GM12872 (cell line): ENCODE results near the gene ANKS3.

ENCODE experiments used
- TF ChIP-seq, protein P1 (sequence below): IDR thresholded peaks from 3 replicates; pipeline ENCODE4 v1.5.1; 2011; ENCODE audit warnings: low read depth, mild to moderate bottlenecking, low read length, moderate library complexity; ENCODE audit not compliant: insufficient read depth

The ANKS3 gene

DNA sequence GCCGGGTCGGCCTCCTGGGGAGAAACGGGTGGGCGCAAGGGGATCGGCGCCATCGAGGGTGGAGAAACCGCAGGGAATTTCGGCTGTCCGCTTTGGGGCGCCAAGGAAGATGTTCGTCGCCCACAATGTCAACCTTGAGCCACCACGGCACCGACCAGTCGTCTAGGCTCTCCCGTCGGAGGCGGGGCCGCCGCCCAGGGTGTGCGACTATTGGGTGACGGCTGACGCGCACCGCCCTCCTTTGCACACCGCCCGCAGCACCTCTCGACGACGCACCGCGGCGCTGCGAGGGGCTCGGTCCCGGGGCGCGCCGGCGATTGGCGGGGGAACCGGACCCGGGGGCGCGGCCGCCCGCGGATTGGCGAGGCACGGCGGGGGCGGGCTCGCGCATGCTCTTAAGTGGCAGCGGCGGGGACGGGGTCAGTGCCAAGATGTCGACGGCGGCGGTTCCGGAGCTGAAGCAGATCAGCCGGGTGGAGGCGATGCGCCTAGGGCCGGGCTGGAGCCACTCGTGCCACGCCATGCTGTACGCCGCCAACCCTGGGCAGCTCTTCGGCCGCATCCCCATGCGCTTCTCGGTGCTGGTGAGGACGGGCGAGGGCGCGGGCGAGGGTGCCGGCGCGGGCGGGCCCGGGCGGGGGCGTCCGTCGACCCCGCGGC is 40.6 kb downstream of the ANKS3 start, which contains the start of gene NUDT16L1:
TSS of gene NUDT16L1 (plus strand) at position 267 of the 660 bp plus-strand sequence. CDS start at position 432, 165 bp downstream.
- TF ChIP-seq, protein P1, sequence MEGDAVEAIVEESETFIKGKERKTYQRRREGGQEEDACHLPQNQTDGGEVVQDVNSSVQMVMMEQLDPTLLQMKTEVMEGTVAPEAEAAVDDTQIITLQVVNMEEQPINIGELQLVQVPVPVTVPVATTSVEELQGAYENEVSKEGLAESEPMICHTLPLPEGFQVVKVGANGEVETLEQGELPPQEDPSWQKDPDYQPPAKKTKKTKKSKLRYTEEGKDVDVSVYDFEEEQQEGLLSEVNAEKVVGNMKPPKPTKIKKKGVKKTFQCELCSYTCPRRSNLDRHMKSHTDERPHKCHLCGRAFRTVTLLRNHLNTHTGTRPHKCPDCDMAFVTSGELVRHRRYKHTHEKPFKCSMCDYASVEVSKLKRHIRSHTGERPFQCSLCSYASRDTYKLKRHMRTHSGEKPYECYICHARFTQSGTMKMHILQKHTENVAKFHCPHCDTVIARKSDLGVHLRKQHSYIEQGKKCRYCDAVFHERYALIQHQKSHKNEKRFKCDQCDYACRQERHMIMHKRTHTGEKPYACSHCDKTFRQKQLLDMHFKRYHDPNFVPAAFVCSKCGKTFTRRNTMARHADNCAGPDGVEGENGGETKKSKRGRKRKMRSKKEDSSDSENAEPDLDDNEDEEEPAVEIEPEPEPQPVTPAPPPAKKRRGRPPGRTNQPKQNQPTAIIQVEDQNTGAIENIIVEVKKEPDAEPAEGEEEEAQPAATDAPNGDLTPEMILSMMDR: 0 out of 3 replicates have a peak, but pooled peaks have one; percentile 2

DNA sequence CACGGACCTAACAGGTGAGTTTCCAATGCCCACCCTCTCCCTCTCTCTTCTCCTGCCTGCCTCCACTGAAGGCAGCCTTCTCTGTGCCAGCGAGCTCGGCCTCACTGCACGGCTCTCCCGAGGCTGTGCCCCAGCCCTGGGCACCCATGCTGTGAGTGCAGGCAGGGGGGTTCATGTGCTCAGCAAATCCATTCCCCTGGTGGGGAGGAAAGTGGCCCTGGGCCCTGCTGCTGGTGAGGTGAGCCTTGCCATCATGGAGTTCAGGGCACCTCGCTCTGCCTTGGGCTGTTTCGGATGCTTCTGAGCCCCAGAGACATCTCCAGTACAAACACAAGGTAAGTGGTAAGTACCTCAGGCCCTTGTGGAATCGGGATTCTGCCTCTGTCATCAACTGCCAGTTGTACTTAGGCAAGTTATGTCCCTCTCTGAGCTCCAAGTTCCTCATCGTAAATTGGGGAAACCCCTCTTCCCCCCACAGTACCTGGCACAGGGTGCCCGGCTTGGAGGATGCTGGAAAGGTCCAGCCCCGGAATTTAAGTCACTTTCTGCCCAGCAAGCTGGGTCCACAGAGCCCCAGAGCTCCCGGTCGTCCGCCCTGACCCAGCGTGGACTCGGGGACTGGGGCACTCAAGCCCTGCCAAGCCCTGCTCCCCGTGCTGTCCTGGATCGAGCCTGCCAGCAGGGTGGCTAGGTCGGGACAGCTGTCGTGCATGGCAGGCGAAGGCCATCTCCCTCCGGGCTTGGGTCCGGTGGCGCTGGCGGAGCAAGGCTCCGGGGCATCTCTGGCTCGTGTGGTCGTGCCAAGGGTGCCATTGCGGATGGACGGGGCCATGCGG is 41.4 kb downstream of the ANKS3 start:
- TF ChIP-seq, protein P1: no peak

DNA sequence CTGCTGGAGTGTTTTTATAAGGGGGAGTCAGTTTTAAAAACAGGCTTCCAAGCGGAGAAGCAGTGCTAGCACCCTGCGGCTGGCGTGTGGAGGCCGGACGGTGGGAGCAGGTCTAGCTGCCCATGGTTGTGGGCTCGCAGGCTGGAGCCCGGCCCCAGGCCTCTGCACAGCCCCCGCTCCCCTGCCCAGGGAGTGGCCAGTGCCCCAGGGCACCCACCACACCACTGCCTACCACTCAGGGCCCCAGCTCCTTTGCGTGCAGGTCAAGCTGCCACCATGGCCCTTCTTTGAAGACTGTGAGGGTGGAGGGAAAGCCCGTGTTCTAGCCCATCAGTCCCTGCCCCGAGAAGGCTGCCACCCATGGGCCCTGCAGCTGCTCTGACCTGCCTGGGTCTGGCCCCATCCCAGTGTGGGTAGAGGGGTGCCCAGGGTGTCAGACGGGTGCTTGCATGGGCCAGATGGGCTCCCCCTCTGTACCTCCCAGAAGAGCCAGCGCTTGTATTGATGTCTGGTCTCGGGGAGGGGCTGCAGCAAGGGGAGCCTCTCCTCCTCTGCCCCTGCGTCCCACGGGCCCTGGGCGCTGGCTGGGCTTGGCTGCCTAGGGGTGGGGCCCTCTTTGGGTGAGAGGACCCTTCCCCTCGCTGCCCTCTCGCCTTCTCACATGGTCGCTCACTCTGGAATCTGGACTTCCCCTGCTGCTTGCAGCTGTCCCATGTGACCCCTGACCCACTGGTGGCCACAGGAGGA is 42.2 kb downstream of the ANKS3 start:
- TF ChIP-seq, protein P1: no peak

DNA sequence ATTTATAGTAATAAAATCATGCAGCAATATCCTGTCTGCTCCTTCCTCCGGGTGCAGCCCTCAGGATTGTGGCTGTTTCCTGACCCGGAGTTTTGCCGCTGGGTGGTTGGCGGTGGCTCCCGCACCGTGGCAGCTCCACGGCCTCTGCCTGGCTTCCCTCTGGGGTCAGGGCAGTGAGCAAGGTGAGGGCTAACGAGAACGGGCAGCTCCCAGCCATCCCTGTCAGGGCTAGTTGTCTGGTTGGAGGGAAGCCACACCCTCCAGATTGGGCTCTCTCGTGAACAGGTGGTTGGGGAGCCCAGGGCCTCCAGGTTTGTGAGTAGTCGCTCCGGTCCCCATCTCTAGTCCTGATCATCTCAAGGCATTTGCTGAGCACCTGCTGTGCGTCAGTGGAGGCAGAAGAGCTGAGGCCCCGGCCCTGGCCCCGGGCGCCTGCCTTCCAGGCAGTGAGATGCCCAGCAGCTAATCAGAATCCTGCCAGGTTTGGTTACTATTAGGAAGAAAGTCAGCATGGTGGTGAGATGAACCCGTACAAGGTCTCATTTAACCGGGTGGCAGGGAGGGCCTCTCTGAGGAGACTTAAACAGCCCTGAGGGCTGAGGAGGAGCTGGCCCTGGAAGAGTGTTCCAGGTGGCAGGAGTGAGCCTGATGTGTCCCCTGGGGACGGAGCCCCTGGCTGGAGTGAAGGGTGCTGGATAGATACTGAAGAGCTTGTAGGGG is 43.0 kb downstream of the ANKS3 start:
- TF ChIP-seq, protein P1: no peak

DNA sequence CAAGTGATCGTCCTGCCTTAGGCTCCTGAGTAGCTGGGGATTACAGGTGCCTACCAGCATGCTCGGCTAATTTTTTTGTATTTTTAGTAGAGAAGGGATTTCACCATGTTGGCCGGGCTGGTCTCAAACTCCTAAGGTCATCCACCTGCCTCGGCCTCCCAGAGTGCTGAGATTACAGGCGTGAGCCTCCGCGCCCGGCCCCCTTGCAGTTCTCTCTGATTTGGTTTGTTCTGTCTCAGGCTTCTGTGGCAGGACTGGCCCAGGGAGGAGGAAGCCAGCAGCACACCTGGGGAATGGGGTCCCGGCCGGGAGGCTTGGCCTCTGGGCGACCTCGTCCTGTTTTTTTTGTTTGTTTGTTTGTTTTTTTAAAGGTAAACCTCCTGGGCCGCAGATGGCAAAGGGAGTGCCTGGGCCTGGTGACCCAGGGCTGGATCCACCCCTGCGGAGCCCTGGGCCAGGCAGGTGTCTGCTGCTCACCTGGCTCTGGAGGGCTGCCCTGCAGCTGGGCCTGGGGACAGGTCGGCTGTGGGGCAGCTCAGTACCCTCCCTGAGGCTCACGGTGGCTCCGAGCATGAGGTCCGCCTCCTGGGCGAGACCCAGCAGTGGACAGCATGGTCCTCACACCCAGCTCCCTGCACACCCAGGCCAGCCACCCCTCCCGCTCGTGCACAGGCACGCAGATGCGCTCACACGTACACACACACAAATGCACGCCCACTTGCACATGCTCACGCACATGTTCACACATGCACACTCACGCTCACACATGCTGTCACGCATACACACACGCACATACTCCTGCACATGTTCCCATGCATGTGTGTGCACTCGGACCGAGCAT is 44.0 kb downstream of the ANKS3 start:
- TF ChIP-seq, protein P1: no peak

DNA sequence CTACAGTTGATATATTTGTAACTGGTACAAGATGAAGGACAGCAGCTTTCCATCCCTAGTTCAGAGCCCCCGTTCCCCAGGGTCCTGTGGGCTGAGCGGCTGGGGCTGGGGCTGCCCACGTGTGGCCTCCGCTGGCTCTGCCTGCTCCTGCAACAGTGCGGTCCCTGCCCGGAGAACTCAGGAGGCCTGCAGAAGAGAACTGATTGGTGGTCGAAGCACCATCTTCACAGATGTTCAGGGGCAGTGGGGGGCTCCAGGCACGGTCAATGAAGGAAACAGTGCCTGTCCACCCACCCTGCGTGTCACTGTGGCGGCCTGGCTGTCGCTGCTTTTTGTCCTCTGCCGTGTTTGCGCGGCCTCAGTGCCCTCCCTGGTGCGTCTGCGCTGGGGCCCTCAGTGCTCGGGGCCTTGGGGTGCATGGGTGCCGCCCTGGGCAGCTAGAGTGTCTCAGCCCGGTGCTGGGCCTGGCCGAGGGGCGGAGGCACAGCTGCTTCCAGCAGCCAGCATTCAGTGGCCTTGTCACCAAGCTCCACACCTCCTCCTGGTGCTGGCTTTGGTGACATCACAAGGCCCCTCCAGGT is 44.9 kb downstream of the ANKS3 start:
- TF ChIP-seq, protein P1: no peak
